ENCODE data around the gene UBE2D2.

GRCh38 chr5:139655727-139656271 lies 94.7 kb downstream of the UBE2D2 start:
- no peak for TF ChIP-seq YY1 (IDR thresholded peaks at IDR 0.05; ENCODE audit: insufficient read depth, insufficient read length)
- TF ChIP-seq ZNF274 (IDR thresholded peaks at IDR 0.05; ENCODE audit: low read depth, low read length): no peak
